ENCODE measurements around the gene NUF2.

The NUF2 gene

DNA sequence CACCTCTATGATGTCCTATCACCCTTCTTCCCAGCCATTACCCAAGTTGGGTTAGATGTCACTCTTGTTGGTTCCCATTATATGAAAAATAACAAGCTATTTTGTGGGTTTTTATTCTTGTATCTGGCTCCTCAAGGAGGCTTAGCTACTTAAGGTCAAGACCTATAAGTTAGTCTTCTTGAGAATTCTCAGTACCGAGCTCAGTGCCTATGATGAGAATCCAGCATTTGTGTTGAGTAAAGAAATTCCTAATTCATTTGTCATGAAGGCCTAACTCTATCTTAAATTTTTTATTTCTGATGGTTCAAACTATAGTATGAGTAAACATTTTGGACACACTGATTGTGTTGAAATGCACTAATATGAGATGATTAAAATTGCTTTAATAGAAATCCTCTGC lies 15.9 kb downstream of the NUF2 start:
- Histone ChIP-seq H3K9ac (ENCODE audit: low read length) (no peak overlapping the region), H3K9me3 (replicated peaks; ENCODE audit: insufficient read depth, low read length) (no peaks in the 10 kb centered on the region), H3K4me3 (ENCODE audit: low read length) (no peak overlapping the region), H3K27ac (ENCODE audit: low read length) (no peak overlapping the region), H3K4me1 (ENCODE audit: low read length) (no peaks in the 10 kb centered on the region), H3K27me3 (replicated peaks; ENCODE audit: insufficient read depth, low read length) (no peaks in the 10 kb centered on the region), H3K4me2 (ENCODE audit: low read depth, low read length) (no peak overlapping the region), H3K9me2 (replicated peaks; ENCODE audit: insufficient read depth, low read length) (no peaks in the 10 kb centered on the region), H3K79me2 (ENCODE audit: low read length) (no peaks in the 10 kb centered on the region), H3K36me3 (replicated peaks; ENCODE audit: insufficient read depth, low read length) (peaks cover 28% of the 10 kb centered on the region), H3F3A (ENCODE audit: insufficient read depth, low read length) (no peaks in the 10 kb centered on the region), H4K20me1 (ENCODE audit: insufficient read depth, low read length) (no peaks in the 10 kb centered on the region), H2AFZ (ENCODE audit: low read length) (no peak overlapping the region)
- TF ChIP-seq, protein P1, sequence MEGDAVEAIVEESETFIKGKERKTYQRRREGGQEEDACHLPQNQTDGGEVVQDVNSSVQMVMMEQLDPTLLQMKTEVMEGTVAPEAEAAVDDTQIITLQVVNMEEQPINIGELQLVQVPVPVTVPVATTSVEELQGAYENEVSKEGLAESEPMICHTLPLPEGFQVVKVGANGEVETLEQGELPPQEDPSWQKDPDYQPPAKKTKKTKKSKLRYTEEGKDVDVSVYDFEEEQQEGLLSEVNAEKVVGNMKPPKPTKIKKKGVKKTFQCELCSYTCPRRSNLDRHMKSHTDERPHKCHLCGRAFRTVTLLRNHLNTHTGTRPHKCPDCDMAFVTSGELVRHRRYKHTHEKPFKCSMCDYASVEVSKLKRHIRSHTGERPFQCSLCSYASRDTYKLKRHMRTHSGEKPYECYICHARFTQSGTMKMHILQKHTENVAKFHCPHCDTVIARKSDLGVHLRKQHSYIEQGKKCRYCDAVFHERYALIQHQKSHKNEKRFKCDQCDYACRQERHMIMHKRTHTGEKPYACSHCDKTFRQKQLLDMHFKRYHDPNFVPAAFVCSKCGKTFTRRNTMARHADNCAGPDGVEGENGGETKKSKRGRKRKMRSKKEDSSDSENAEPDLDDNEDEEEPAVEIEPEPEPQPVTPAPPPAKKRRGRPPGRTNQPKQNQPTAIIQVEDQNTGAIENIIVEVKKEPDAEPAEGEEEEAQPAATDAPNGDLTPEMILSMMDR (IDR thresholded peaks at IDR 0.05; ENCODE audit: low read length): no peak
- no peak for TF ChIP-seq EZH2phosphoT487 (IDR thresholded peaks at IDR 0.05; ENCODE audit: low read length)
- no peak for TF ChIP-seq EZH2 (optimal IDR thresholded peaks at IDR 0.05; ENCODE audit: low read depth, low read length)
- no peak for DNase-seq

DNA sequence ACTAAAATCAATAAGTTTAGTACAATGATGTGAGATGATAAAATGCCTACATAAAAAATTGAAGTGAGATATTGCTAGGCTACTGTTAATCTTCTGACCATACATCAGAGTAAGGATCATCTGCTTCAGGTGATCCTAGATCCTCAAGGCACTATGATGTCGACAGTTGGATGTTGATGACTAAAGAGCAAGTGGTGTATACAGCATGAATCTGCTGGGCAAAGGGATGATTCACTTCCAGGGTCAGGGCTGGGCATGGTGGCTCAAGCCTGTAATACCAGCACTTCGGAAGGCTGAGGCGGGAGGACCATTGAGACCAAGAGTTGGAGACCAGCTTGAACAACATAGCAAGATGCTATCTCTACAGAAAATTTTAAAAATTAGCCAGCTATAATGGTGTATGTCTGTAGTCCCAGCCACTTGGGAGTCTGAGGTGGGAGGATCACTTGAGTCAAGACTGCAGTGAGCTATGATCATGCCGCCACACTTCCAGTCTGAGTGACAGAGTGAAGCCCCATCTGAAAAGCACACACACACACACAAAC lies 24.6 kb downstream of the NUF2 start:
- no peak for TF ChIP-seq EZH2 (optimal IDR thresholded peaks at IDR 0.05; ENCODE audit: low read depth, low read length)
- TF ChIP-seq EZH2phosphoT487 (IDR thresholded peaks at IDR 0.05; ENCODE audit: low read length): no peak
- H3K9ac ChIP-seq (ENCODE audit: low read length): no peak overlapping the region
- H3K79me2 ChIP-seq (ENCODE audit: low read length): no peaks in the 10 kb centered on the region
- H3K36me3 ChIP-seq (replicated peaks; ENCODE audit: insufficient read depth, low read length): peaks cover 10% of the 10 kb centered on the region; the same call in 1 of the 2 replicates
- no peaks in the 10 kb centered on the region for H3K4me1 ChIP-seq (ENCODE audit: low read length)
- H3K27me3 ChIP-seq (replicated peaks; ENCODE audit: insufficient read depth, low read length): no peaks in the 10 kb centered on the region
- no peaks in the 10 kb centered on the region for H3F3A ChIP-seq (ENCODE audit: insufficient read depth, low read length)
- no peak overlapping the region for H3K4me2 ChIP-seq (ENCODE audit: low read depth, low read length)
- no peaks in the 10 kb centered on the region for H3K9me2 ChIP-seq (replicated peaks; ENCODE audit: insufficient read depth, low read length)
- H4K20me1 ChIP-seq (ENCODE audit: insufficient read depth, low read length): no peaks in the 10 kb centered on the region
- H3K27ac ChIP-seq (ENCODE audit: low read length): no peak overlapping the region
- DNase-seq: no peak
- no peak overlapping the region for H3K4me3 ChIP-seq (ENCODE audit: low read length)
- H3K9me3 ChIP-seq (replicated peaks; ENCODE audit: insufficient read depth, low read length): no peaks in the 10 kb centered on the region
- H2AFZ ChIP-seq (ENCODE audit: low read length): no peak overlapping the region

GRCh38 chr1:163347106-163347505 lies 25.4 kb downstream of the NUF2 start:
- H3K4me1 ChIP-seq (ENCODE audit: low read length): no peaks in the 10 kb centered on the region
- H3K36me3 ChIP-seq (replicated peaks; ENCODE audit: insufficient read depth, low read length): peaks cover 10% of the 10 kb centered on the region; the same call in 1 of the 2 replicates
- TF ChIP-seq, protein P1 (IDR thresholded peaks at IDR 0.05; ENCODE audit: low read length): no peak
- TF ChIP-seq EZH2phosphoT487 (IDR thresholded peaks at IDR 0.05; ENCODE audit: low read length) (no peak), EZH2 (optimal IDR thresholded peaks at IDR 0.05; ENCODE audit: low read depth, low read length) (no peak)
- DNase-seq: no peak
- no peak overlapping the region for H3K27ac ChIP-seq (ENCODE audit: low read length)
- no peaks in the 10 kb centered on the region for H3K79me2 ChIP-seq (ENCODE audit: low read length)
- no peak overlapping the region for H3K4me2 ChIP-seq (ENCODE audit: low read depth, low read length)
- no peaks in the 10 kb centered on the region for H3K27me3 ChIP-seq (replicated peaks; ENCODE audit: insufficient read depth, low read length)
- H3F3A ChIP-seq (ENCODE audit: insufficient read depth, low read length): no peaks in the 10 kb centered on the region
- no peaks in the 10 kb centered on the region for H4K20me1 ChIP-seq (ENCODE audit: insufficient read depth, low read length)
- no peak overlapping the region for H3K9ac ChIP-seq (ENCODE audit: low read length)
- no peaks in the 10 kb centered on the region for H3K9me3 ChIP-seq (replicated peaks; ENCODE audit: insufficient read depth, low read length)
- H3K4me3 ChIP-seq (ENCODE audit: low read length): no peak overlapping the region
- H3K9me2 ChIP-seq (replicated peaks; ENCODE audit: insufficient read depth, low read length): no peaks in the 10 kb centered on the region
- H2AFZ ChIP-seq (ENCODE audit: low read length): no peak overlapping the region

DNA sequence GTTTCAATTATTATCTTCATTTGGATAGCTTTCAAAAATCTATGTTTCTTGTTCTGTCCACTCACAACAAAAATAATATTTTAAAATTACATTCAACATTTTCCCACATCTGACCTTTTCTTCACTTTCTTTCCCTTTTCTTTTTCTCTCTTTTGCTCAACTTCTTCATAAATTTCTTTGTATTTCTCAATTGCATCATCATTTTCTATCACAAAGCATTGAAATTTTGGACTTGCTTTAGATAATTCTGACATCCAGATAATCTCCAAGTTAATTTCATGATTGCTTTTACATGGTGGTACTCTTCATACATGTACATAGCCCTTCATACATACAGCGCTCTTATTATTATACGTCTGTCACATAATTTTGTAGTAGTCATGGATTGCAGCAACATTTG lies 30.2 kb downstream of the NUF2 start:
- no peaks in the 10 kb centered on the region for H3K79me2 ChIP-seq (ENCODE audit: low read length)
- peaks cover 4% of the 10 kb centered on the region; the same call in 1 of the 2 replicates for H3K36me3 ChIP-seq (replicated peaks; ENCODE audit: insufficient read depth, low read length)
- no peak overlapping the region for H3K4me3 ChIP-seq (ENCODE audit: low read length)
- no peak overlapping the region for H3K4me2 ChIP-seq (ENCODE audit: low read depth, low read length)
- no peak overlapping the region for H3K27ac ChIP-seq (ENCODE audit: low read length)
- no peak overlapping the region for H3K9ac ChIP-seq (ENCODE audit: low read length)
- no peaks in the 10 kb centered on the region for H4K20me1 ChIP-seq (ENCODE audit: insufficient read depth, low read length)
- no peaks in the 10 kb centered on the region for H3K27me3 ChIP-seq (replicated peaks; ENCODE audit: insufficient read depth, low read length)
- no peaks in the 10 kb centered on the region for H3K9me2 ChIP-seq (replicated peaks; ENCODE audit: insufficient read depth, low read length)
- TF ChIP-seq EZH2phosphoT487 (IDR thresholded peaks at IDR 0.05; ENCODE audit: low read length) (no peak), EZH2 (optimal IDR thresholded peaks at IDR 0.05; ENCODE audit: low read depth, low read length) (no peak)
- TF ChIP-seq, protein P1 (IDR thresholded peaks at IDR 0.05; ENCODE audit: low read length): no peak
- no peak for DNase-seq
- H3K9me3 ChIP-seq (replicated peaks; ENCODE audit: insufficient read depth, low read length): no peaks in the 10 kb centered on the region
- H3F3A ChIP-seq (ENCODE audit: insufficient read depth, low read length): no peaks in the 10 kb centered on the region
- H3K4me1 ChIP-seq (ENCODE audit: low read length): no peaks in the 10 kb centered on the region
- no peak overlapping the region for H2AFZ ChIP-seq (ENCODE audit: low read length)

All from MM.1S (cell line).